ENCODE results near the gene CDH10. TPM values are rescaled to one million over a fixed set of nuclear protein-coding genes. Genes with fewer than 3 reads are reported as not detected.

CDH10 gene
- total RNA-seq, 1 donor from 2014 or later, result not detected

- TF ChIP-seq CTCF (IDR thresholded peaks at IDR 0.05), result no peak
- no peaks in the 10 kb centered on the region for H3K9me3 ChIP-seq
- no peaks in the 10 kb centered on the region for H3K36me3 ChIP-seq
- H3K27ac ChIP-seq, result no peak overlapping the region
- H3K4me1 ChIP-seq, result no peaks in the 10 kb centered on the region
- DNase-seq (ENCODE audit: low spot score in 2 of 2), result no peak
- no peak overlapping the region for H3K4me3 ChIP-seq
- intact Hi-C loops (cut with DNase I), result no loop called here
- no peaks in the 10 kb centered on the region for H3K27me3 ChIP-seq
These were observed 139.5 kb downstream of the CDH10 start for GRCh38 chr5:24505258-24505657.

GRCh38 chr5:24497591-24498157, 147.1 kb downstream of the CDH10 start:
- no peak for TF ChIP-seq CTCF (IDR thresholded peaks at IDR 0.05)
- no peaks in the 10 kb centered on the region for H3K4me1 ChIP-seq
- no peaks in the 10 kb centered on the region for H3K27me3 ChIP-seq
- DNase-seq (ENCODE audit: low spot score in 2 of 2), result no peak
- intact Hi-C loops (cut with DNase I), result no loop called here
- H3K36me3 ChIP-seq, result no peaks in the 10 kb centered on the region
- H3K4me3 ChIP-seq, result no peak overlapping the region
- H3K27ac ChIP-seq, result no peak overlapping the region
- H3K9me3 ChIP-seq, result no peaks in the 10 kb centered on the region

- no peaks in the 10 kb centered on the region for H3K4me1 ChIP-seq
- no peaks in the 10 kb centered on the region for H3K9me3 ChIP-seq
- H3K27me3 ChIP-seq, result no peaks in the 10 kb centered on the region
- DNase-seq (ENCODE audit: low spot score in 2 of 2), result no peak
- intact Hi-C loops (cut with DNase I), result no loop called here
- no peak for TF ChIP-seq CTCF (IDR thresholded peaks at IDR 0.05)
- no peaks in the 10 kb centered on the region for H3K36me3 ChIP-seq
- no peak overlapping the region for H3K27ac ChIP-seq
- H3K4me3 ChIP-seq, result no peak overlapping the region
These were observed 147.6 kb downstream of the CDH10 start for GRCh38 chr5:24497145-24497544.

- intact Hi-C loops (cut with DNase I), result no loop called here
- Histone ChIP-seq H3K27me3 (no peaks in the 10 kb centered on the region), H3K4me3 (no peak overlapping the region), H3K9me3 (no peaks in the 10 kb centered on the region), H3K4me1 (no peaks in the 10 kb centered on the region), H3K27ac (no peak overlapping the region), H3K36me3 (no peaks in the 10 kb centered on the region)
- DNase-seq (ENCODE audit: low spot score in 2 of 2), result no peak
- no peak for TF ChIP-seq CTCF (IDR thresholded peaks at IDR 0.05)
These were observed 148.5 kb downstream of the CDH10 start for GRCh38 chr5:24496268-24496667.

- Histone ChIP-seq H3K27me3 (no peaks in the 10 kb centered on the region), H3K36me3 (no peaks in the 10 kb centered on the region), H3K27ac (no peak overlapping the region), H3K4me1 (no peaks in the 10 kb centered on the region), H3K9me3 (no peaks in the 10 kb centered on the region), H3K4me3 (no peak overlapping the region)
- no peak for DNase-seq (ENCODE audit: low spot score in 2 of 2)
- intact Hi-C loops (cut with DNase I), result no loop called here
- TF ChIP-seq CTCF (IDR thresholded peaks at IDR 0.05), result no peak
These were observed 152.5 kb downstream of the CDH10 start for GRCh38 chr5:24492229-24492628.

GRCh38 chr5:24491490-24491889, 153.3 kb downstream of the CDH10 start:
- Histone ChIP-seq H3K36me3 (no peaks in the 10 kb centered on the region), H3K27ac (no peak overlapping the region), H3K4me3 (no peak overlapping the region), H3K9me3 (no peaks in the 10 kb centered on the region), H3K4me1 (no peaks in the 10 kb centered on the region), H3K27me3 (no peaks in the 10 kb centered on the region)
- no peak for DNase-seq (ENCODE audit: low spot score in 2 of 2)
- no peak for TF ChIP-seq CTCF (IDR thresholded peaks at IDR 0.05)
- intact Hi-C loops (cut with DNase I), result no loop called here
